HG03558 (cell line): ENCODE measurements around the gene GDI2.
"Not testable (repeated sequence)": the region's sequence is repeated elsewhere in the genome, so short reads cannot be mapped to it uniquely, and the experiment has no call there.

Experiments used
- ATAC-seq: cut with Tn5 transposase; IDR thresholded peaks from one replicate; pipeline ENCODE4 v1.9.1; 2021; ENCODE audit warnings: moderate number of reproducible peaks; ENCODE audit not compliant: unreplicated experiment; ENCODE audit errors: extremely low read depth

Gene GDI2

DNA sequence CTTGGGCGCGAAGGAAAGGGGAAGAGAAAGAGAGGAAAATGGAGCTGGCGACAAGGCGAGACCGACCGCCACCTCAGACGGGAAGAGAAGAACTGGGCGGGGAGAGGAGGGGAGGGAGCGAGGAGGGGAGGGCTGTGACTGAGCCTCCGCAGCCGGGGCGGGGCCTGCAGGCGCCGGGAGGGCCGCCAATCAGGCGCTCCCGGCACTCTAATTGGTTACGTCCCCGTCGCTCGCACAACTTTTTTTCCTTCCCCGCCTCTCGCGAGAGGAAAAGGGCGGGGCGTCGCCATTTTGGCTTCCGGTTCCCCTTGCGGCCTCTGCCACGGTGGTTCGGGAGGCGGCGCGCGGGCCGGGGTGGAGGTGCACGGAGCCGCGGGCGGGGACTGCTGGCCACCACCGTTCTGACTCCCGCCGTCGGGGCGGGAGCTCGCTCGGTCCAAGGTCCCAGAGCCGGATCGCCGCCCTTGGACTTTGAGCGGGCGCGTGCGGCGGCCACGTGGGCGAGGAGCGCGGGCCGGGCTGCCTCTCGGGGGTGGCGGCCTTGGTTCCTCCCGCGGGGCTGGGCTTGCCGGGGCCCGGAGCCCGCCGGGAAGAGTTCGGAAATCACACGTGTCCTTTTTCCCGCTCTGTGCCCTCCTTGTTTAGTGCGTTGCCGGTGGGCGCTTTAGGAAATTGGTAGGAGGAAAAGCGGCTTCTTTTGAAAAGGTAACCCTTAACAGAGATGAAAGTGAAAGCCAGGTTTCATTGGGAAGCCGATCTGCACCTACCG is at the start of gene GDI2:
GDI2 (minus strand) TSS at position 94 of the 769 bp plus-strand sequence. CDS start 176 bp downstream, outside the sequence.
- ATAC-seq, result peak; percentile 40

- ATAC-seq, result peak; percentile 94
These were observed 49.2 kb upstream of the GDI2 start for GRCh38 chr10:5862360-5862961.

- no peak for ATAC-seq
These were observed 46.8 kb upstream of the GDI2 start for GRCh38 chr10:5860066-5860465.

- no peak for ATAC-seq
These were observed 45.6 kb upstream of the GDI2 start for GRCh38 chr10:5858811-5859210.

- ATAC-seq, result no peak
These were observed 43.4 kb upstream of the GDI2 start for GRCh38 chr10:5856701-5857004.

- no peak for ATAC-seq
These were observed 42.9 kb upstream of the GDI2 start for GRCh38 chr10:5855979-5856700.

DNA sequence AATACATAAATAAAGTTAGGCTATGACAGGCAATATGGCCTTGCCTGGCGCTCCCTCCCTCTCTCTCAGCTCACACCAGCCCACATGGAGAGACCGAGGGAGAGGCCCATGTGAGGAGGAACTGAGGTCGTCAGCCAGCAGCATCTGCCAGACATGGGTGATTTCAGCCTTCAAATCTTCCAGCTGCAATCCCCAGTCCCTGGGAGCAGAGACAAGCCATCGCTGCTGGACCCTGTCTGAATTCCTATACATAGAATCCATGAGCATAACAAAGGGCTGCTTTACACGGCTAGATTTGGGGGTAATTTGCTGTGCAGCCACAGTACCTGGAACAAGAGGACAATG is 40.9 kb upstream of the GDI2 start:
- ATAC-seq, result no peak

- ATAC-seq, result not testable (repeated sequence)
These were observed 33.4 kb upstream of the GDI2 start for GRCh38 chr10:5846667-5847066.

DNA sequence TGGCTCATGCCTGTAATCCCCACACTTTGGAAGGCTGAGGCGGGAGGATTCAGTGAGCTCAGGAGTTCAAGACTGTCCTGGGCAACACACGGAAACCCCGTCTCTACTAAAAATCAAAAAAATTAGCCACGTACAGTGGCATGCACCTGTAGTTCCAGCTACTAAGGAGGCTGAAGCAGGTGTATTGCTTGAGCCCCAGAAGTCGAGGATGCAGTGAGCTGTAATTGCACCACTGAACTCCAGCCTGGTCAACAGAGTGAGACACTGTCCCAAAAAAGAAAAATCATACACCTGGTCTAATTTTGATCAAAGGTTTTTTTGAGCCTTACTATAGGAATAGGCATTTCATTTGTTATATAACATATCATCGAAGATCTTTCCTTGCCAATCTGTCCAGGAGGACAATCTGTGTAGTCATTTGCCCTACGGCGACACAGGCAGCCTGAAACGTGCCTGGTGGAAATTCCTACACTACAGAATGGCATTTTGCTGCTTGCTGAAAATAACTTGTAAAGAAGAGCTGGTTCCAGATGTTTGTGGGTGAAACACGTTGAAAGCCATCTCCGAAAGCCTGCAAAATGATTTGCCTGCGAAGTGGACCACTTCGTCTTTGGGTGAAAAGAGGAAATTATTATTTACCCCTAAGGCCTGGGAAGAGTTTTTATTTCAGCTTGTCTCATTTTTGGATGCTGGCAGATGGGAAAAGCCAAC is 31.3 kb upstream of the GDI2 start:
- no peak for ATAC-seq

DNA sequence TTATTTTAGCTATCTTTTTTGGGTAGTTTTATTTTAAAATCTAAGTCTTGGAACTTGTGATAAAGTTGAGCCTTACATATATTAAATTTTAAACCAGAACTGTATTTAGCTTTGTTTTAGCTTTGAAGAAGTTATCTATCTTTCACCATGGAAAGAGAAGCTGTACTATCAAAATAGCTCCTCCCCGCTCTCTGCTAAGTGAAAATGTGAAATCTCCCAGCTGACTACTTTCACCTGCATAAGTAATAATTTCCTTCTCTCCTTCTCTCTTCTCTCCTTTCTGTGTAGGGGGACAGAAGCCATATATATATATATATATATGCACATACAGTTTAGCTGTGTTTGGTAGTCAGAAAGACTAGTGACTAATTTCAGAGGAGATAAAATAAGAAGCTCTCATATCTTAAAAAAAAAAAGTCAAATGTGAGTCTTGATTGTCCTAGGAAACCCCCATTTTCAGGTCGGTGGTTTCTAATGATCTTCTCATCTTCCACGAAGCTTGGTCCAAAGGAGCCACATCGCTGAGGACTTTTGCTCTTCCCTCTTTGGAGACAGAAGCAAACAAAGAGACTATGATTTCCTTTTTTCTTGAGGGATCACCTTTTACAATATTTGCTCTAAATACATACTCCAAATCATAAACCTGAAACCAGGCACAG is 30.6 kb upstream of the GDI2 start:
- no peak for ATAC-seq

DNA sequence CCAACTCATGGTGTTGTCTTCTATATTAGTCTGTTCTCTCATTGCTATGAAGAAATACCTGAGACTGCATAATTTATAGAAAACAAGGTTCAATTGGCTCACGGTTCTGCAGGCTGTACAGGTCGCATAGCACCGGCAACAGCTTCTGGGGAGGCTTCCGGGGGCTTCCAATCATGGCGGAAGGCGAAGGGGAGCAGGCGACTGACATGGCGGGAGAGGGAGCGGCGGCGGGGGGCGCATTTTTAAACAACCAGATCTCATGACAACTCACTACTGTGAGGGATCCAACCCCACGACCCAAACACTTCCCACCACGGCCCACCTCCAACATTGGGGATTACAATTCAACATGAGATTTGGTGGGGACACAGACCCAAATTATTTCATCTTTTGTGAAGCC is 28.7 kb upstream of the GDI2 start:
- ATAC-seq, result no peak

- peak; percentile 52 for ATAC-seq
These were observed 27.4 kb upstream of the GDI2 start for GRCh38 chr10:5840314-5841307.

DNA sequence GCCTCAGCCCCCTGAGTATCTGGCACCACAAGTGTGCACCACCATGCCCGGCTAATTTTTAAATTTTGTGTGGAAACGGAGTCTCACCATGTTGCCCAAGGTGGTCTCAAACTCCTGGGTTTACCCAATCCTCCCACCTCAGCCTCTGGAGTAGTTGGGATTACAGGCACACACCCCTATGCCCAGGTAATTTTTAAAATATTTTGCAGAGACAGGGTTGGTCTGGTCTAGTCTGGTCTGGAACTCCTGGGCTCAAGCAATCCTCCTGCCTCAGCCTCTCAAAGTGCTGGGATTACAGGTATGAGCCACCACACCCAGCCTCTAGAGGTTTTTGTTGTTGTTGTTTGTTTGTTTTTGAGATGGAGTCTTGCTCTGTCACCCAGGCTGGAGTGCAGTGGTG is 22.9 kb upstream of the GDI2 start:
- ATAC-seq, result not testable (repeated sequence)

GRCh38 chr10:5835446-5836095 is 22.3 kb upstream of the GDI2 start:
- ATAC-seq, result no peak

DNA sequence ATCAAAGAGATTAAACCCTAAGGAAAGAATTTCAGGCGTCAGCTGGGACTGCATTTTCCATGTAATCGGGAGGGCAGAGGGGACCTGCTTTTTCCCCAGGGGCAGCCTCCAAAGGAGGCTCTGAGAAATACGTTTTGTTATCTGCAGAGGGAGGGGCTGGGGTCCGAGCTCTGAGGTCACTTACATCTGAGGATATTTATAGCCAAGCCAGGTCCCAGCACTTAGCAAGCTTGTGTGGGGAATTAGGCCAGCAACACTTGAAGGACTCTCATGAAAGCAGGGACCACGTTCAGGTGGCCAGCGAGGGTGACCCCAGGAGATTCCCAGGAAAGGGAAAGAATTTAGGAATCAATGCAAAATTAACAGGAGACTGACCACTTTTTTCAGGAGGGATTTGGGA is 20.6 kb upstream of the GDI2 start:
- ATAC-seq, result no peak

- ATAC-seq, result no peak
These were observed 19.7 kb upstream of the GDI2 start for GRCh38 chr10:5832946-5833345.

- ATAC-seq, result no peak
These were observed 18.2 kb upstream of the GDI2 start for GRCh38 chr10:5831446-5831782.

DNA sequence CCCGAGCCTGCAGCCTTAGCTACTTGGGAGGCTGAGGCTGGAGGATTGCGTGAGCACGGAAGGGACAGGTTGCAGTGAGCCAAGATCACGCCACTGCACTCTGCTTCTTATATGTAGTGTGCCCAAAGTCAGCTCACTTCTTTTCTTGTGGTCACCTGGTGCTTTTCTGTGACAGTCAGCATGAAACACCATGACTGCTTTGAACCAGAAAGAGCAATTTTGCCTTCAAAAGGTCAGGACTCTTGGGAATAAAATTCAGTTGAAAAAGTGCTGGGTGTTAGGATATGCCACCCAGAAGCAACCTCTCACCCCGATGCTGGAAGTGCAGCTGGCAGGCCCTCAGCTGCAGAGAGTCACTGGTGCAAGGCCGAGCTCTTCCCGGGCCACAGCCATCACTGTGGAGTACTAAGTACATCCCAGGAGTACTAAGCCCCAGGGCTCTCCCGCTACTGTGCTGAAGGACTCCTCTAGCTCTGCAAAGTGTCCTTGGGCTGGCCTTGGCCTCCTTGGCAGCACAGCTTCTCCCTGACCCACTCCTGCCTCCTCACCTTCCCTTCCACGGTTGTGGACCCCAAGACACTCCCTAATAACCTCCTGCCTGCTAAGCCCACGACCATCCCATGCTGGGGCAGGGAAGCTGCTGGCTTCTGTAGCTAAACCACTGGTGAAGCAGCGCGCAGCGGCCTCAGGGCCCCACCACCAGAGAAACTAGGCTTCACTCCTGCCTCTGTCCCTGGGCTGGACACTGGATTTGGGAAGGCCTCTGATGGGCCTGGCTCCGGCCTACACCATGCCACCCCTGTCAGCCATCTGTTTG is 17.6 kb upstream of the GDI2 start:
- no peak for ATAC-seq
